Measurements from ENCODE around the gene CCDC157.

GRCh38 chr22:30396871-30397655 is 40.3 kb downstream of the CCDC157 start, which contains the start of gene SEC14L2:
- TF ChIP-seq BMI1 (IDR thresholded peaks at IDR 0.05; ENCODE audit: low read length) (no peak), MAZ (CRISPR knock-in tag; conservative IDR thresholded peaks at IDR 0.05 in 1 of 2, IDR thresholded peaks at IDR 0.05 in 1 of 2) (no peak), TEAD1 (CRISPR knock-in tag; IDR thresholded peaks at IDR 0.05) (no peak), AFF4 (CRISPR knock-in tag; IDR thresholded peaks at IDR 0.05) (no peak), IRF9 (tag; IDR thresholded peaks at IDR 0.05) (no peak), ZHX1 (conservative IDR thresholded peaks at IDR 0.05; ENCODE audit: low read length) (no peak), ZZZ3 (IDR thresholded peaks at IDR 0.05) (no peak), ZNF263 (CRISPR knock-in tag; IDR thresholded peaks at IDR 0.05; ENCODE audit: borderline replicate concordance) (no peak), ZNF3 (CRISPR knock-in tag; IDR thresholded peaks at IDR 0.05) (no peak), DNMT1 (IDR thresholded peaks at IDR 0.05) (no peak), CBX3 (IDR thresholded peaks at IDR 0.05; ENCODE audit: borderline replicate concordance in 1 of 2, low read length in 2 of 2) (no peak)
- TF ChIP-seq, protein P1, sequence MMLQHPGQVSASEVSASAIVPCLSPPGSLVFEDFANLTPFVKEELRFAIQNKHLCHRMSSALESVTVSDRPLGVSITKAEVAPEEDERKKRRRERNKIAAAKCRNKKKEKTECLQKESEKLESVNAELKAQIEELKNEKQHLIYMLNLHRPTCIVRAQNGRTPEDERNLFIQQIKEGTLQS (IDR thresholded peaks at IDR 0.05): no peak
- TF ChIP-seq, protein P1 (CRISPR knock-in tag; conservative IDR thresholded peaks at IDR 0.05): no peak
- TF ChIP-seq, protein P2, sequence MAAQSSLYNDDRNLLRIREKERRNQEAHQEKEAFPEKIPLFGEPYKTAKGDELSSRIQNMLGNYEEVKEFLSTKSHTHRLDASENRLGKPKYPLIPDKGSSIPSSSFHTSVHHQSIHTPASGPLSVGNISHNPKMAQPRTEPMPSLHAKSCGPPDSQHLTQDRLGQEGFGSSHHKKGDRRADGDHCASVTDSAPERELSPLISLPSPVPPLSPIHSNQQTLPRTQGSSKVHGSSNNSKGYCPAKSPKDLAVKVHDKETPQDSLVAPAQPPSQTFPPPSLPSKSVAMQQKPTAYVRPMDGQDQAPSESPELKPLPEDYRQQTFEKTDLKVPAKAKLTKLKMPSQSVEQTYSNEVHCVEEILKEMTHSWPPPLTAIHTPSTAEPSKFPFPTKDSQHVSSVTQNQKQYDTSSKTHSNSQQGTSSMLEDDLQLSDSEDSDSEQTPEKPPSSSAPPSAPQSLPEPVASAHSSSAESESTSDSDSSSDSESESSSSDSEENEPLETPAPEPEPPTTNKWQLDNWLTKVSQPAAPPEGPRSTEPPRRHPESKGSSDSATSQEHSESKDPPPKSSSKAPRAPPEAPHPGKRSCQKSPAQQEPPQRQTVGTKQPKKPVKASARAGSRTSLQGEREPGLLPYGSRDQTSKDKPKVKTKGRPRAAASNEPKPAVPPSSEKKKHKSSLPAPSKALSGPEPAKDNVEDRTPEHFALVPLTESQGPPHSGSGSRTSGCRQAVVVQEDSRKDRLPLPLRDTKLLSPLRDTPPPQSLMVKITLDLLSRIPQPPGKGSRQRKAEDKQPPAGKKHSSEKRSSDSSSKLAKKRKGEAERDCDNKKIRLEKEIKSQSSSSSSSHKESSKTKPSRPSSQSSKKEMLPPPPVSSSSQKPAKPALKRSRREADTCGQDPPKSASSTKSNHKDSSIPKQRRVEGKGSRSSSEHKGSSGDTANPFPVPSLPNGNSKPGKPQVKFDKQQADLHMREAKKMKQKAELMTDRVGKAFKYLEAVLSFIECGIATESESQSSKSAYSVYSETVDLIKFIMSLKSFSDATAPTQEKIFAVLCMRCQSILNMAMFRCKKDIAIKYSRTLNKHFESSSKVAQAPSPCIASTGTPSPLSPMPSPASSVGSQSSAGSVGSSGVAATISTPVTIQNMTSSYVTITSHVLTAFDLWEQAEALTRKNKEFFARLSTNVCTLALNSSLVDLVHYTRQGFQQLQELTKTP (IDR thresholded peaks at IDR 0.05; ENCODE audit: low read depth in 1 of 2, partially characterized antibody in 2 of 2): no peak
- TF ChIP-seq, protein P3, sequence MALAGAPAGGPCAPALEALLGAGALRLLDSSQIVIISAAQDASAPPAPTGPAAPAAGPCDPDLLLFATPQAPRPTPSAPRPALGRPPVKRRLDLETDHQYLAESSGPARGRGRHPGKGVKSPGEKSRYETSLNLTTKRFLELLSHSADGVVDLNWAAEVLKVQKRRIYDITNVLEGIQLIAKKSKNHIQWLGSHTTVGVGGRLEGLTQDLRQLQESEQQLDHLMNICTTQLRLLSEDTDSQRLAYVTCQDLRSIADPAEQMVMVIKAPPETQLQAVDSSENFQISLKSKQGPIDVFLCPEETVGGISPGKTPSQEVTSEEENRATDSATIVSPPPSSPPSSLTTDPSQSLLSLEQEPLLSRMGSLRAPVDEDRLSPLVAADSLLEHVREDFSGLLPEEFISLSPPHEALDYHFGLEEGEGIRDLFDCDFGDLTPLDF (CRISPR knock-in tag; IDR thresholded peaks at IDR 0.05): no peak
